GM12872 (cell line): ENCODE measurements around the gene PPFIA3.

Source experiments
- TF ChIP-seq, protein P1 (sequence below): IDR thresholded peaks from 3 replicates; pipeline ENCODE4 v1.5.1; 2011; ENCODE audit warnings: low read depth, mild to moderate bottlenecking, low read length, moderate library complexity; ENCODE audit not compliant: insufficient read depth

Gene PPFIA3

DNA sequence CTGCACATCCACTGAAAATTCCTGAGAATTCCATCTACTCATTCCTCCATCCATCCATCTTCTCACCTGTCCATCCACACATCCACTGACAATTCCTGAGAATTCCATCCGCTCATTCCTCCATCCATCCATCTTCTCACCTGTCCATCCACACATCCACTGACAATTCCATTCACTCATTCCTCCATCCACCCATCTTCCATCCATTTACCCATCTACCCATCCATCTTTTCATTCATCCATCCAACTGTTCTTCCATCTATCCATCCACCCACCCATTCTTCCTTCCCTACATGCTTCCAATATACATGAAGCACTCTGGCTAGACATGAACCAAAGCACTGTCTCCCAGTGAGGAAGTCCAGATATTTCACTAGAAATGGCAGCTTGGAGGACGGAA, 53.9 kb downstream of the PPFIA3 start:
- TF ChIP-seq, protein P1, sequence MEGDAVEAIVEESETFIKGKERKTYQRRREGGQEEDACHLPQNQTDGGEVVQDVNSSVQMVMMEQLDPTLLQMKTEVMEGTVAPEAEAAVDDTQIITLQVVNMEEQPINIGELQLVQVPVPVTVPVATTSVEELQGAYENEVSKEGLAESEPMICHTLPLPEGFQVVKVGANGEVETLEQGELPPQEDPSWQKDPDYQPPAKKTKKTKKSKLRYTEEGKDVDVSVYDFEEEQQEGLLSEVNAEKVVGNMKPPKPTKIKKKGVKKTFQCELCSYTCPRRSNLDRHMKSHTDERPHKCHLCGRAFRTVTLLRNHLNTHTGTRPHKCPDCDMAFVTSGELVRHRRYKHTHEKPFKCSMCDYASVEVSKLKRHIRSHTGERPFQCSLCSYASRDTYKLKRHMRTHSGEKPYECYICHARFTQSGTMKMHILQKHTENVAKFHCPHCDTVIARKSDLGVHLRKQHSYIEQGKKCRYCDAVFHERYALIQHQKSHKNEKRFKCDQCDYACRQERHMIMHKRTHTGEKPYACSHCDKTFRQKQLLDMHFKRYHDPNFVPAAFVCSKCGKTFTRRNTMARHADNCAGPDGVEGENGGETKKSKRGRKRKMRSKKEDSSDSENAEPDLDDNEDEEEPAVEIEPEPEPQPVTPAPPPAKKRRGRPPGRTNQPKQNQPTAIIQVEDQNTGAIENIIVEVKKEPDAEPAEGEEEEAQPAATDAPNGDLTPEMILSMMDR, result no peak

DNA sequence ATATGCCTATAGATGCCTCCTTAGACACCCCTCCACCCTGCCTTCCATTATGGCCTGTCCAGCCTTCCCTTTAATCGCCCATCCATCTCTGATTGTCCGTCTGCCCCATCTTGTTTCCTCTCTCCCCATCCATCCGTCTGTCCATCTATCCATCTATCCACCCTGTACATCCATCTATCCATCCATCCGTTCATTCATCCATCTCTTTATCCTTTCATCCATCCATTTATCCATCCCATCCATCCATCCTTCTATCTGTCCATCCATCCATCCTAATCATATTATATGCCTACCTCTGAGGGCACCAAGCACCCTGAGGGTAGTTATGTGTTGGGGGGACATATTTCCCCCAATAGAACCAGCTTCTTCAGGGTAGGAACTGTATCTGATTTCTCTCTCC, 61.3 kb downstream of the PPFIA3 start:
- TF ChIP-seq, protein P1, result no peak

DNA sequence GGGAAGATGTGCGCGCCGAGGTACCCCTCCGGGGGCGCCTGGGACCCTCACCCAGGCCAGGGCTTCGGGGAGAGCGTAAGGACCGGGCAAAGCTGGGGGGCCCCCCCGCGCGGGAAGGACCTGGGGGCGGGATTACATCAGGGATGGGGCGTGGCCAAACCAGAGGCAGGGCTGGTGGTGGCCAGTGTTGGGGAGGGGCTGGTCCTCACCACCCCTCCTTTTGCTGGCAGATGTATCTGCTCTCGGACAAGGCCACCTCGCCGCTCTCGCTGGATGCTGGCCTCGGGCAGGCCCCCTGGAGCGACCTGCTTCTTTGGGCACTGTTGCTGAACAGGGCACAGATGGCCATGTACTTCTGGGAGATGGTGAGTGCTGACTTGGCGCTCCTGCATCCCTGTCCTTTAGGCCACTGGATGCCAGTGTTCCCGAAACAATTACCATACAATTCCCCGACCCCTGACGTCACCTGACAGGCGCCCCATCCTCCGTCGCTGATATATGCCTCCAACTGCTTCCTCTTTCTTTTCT, 63.6 kb downstream of the PPFIA3 start:
- TF ChIP-seq, protein P1, result no peak

DNA sequence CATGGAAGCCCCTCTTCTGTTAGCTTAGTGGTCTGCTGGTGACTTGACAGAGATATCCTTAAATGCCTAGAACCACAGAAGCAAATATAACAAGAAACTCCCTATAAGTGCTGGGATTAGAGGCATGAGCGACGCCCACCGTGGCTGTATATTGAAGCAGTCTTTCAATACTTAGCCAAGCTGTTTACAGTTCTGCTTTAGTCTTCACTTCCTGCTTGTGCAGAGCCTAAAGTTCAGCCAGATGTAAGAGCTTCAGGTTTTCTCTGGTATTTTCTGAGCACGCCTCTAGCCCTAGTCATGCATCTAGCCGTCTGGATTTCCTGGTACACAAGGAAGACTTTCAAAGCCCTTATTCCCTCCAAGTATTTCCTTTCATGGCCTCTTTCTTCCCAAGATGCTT, 66.8 kb downstream of the PPFIA3 start:
- TF ChIP-seq, protein P1, result no peak

DNA sequence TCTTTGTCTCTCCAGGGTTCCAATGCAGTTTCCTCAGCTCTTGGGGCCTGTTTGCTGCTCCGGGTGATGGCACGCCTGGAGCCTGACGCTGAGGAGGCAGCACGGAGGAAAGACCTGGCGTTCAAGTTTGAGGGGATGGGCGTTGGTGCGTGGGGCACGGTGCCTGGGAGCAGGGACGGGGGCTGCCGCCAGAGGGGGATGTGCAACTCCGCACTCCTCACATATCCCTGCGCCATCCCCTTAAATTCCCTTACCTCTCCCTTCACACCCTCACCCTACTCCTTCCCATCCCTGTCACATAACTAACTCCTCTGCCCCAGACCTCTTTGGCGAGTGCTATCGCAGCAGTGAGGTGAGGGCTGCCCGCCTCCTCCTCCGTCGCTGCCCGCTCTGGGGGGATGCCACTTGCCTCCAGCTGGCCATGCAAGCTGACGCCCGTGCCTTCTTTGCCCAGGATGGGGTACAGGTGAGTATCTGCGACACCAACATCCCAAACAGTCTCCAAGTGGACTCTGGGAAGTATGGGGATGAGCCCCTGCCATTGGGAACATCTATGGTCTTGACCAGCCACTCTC, 69.4 kb downstream of the PPFIA3 start:
- TF ChIP-seq, protein P1, result no peak

DNA sequence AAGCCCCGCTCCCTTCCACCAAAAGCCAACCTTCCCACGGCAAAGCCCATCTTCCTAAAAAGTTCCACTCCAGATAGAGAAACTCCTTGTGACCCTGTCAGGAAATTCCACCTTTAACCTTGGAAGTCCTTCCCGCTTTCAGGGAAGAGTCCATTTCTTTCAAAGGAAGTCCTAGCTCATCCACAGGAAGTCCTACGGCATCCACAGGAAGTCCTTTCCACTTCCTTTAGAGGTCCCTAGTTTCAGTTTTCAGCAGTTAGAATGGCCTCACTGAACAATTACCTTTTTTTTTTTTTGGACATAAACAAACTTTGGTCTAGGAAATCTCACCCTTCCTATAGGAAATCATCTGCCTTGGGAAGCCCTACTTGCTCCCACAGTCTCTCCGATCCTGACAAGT, 69.9 kb downstream of the PPFIA3 start:
- TF ChIP-seq, protein P1, result no peak

DNA sequence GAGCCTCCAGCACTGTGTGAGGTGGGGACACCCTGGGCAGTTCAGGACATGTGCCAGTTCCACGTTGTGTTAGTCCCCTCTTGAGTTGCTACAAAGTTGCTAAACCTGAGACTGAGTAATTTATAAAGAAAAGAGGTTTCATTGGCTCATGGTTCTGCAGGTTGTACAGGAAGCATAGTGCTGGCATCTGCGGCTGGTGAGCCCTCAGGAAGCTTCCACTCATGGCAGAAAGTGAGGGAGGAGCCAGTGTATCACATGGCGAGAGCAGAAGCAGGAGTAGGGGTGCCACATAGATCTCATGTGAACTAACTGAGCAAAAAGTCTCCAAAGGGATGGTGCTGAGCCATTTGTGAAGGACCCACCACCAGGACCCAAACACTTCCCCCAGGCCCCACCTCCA, 71.4 kb downstream of the PPFIA3 start:
- TF ChIP-seq, protein P1, result no peak
